ENCODE measurements around the gene CYFIP2.

Gene CYFIP2

DNA sequence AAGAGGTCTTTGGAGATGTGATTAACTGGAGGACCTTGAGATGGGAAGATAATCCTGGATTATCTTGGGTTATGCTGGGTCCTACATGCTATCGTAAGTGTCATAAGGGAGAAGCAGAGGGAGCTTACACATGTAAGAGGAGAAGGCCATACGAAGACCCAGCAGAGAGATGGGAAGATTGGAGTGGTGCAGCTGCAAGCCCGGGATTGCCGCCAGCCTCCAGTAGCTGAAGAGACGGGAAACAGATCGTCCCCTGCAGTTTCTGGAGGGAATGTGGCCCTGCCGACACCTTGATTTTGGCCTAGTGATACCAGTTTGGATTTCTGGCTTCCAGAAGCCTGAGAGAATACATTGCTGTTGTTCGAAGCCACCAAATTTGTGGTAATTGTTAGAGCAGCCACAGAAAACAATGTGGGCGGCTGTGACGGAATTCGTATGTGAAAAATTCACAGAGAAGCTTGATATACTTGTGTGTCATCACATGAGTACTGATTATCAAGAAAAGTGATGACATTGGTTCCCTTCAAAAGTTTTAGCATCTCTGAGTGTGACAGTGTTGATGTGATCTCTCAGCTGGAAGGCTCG, 86.9 kb downstream of the CYFIP2 start:
- in situ Hi-C loops (cut with MboI; ENCODE audit: low sequenced_read_pairs) = no loop called here

DNA sequence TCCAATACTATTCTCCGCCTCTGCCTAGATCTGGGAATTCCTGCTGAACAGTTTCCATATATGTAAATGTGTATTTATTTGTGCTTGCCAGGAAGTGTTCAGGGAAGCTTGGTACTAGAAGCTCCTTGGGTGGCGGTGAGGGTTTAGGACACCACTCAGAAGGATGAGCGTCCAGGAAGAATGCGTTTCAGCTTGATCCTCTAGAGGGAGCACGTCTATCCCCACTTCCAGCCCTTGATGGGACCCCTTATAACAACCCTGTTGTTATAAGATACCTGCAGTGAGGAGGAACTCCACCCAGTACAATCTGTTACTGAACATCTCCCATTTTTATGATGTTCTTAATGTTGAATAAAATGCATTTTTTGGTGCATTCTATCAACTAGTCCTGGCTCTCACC, 88.9 kb downstream of the CYFIP2 start:
- in situ Hi-C loops (cut with MboI; ENCODE audit: low sequenced_read_pairs) = no loop called here

DNA sequence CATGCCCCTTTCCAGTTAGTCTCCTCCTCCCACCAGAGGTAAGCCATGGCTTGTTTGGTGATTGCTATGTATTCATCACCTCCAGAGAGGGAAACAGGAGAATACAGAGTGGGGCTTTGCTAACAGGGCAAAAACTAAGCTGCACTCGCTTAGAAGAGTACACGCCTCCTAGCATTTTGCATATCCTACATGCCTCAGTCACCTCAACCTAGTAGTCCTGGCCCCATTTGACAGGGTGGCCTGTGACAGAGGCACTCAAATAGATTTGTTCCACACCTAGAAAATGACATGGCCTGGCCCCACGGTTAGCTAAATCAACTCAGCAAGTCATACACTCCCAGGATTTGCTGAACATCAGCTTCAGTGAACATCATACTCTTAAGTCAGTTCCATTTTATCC, 90.7 kb downstream of the CYFIP2 start:
- in situ Hi-C loops (cut with MboI; ENCODE audit: low sequenced_read_pairs) = no loop called here

DNA sequence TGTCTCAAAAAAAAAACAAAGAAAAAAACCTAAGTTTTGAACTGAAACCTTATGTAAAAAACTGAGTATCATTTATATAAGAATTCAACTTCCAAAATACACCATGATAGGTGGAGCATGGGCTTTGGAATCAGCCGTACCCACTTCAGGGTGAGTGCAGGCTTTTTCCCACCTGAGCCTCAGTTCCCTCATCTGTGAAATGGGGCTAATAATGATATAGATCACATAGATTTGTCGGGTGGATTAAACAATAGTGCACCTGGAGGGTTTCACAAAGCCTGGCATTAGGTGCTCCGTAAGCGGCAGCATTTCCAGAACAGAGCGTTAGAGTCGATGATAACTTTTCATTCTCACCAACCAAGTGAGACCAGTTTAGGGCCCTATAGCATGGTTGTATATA, 91.9 kb downstream of the CYFIP2 start:
- in situ Hi-C loops (cut with MboI; ENCODE audit: low sequenced_read_pairs) = no loop called here

DNA sequence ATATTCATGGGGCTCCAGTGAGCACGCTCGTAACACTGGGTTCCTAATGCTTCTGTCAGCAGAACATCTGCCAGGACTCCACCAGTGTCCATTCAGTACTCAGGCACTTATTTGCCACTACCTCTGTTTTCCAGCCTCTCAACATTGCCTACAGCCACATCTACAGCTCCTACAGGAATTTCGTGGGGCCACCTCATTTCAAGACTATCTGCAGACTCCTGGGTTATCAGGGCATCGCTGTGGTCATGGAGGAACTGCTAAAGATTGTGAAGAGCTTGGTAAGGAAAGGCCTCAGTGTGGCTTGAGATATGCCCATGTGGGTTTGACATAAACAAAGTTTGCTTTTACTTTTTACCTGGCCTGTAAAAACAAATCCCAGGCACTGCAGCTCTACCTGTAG, 92.9 kb downstream of the CYFIP2 start:
- in situ Hi-C loops (cut with MboI; ENCODE audit: low sequenced_read_pairs) = no loop called here

DNA sequence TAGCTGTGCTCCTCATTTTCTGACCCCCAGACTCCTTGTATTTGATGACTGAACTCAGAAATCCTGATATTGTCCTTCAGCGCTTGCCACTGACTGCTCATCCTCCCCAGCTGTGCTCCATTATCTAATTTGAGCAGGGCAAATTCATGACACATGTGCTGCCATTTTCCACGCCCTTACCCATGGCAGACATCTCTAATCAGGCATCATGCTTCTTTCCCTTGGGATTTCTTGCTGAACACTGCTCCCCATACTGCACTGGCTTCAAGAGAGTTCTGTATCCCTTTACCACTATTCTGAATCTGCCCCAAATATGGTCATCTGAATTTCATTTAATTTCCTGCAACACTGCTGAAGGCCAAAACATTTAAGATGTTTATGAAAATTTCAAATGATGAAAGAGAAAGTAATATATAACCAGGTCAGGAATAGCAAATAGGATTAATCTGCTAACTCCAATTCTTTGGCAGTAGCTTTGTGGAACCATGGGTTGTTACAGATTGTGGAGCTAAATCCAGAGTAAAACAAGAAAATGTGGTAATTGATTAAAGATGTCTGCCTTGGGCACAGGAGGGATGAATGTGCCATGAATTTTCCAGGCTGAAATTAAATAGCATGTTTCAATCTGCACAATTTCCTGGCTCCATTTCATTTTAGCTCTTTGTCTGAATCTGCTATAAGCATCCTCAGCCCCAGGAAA, 93.6 kb downstream of the CYFIP2 start:
- in situ Hi-C loops (cut with MboI; ENCODE audit: low sequenced_read_pairs) = no loop called here

DNA sequence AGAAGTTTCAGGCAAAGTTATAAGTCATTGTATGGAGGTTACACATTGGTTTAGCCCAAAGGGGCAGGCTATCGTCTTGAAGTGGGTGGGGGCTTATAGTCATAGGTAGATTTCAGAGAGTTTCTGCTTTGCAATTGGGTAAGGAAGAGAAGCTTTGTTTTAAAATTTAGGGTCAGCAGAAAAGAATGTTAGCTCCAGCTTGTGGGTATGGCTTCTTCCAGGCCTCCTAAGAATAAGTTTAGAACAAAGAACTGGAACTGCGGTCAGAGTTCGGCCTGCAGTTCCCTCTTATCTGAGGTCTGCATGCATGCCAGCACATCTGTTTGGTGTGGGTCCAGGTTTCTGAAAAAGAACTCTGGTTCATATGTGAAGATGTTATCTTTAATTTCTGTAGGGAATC, 96.1 kb downstream of the CYFIP2 start:
- in situ Hi-C loops (cut with MboI; ENCODE audit: low sequenced_read_pairs) = no loop called here

DNA sequence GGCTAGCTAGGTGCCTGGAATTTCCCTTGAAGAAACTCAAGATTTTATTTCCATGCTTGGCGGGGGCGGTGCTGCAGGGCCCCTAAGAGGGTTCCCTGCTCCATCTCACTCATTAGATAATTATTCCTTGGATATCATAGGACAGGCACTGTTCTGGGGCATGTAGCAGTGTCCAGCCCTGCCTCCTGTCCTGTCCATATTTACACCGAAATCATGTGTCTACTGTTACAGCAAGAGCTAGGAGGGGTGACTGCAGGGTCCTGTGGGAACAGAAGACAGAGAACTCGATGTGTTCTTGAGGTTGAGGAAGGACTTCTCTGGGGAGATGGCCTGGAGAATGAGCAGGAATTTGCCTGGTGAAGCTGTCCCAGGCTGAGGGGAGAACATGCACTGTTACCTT, 96.6 kb downstream of the CYFIP2 start:
- in situ Hi-C loops (cut with MboI; ENCODE audit: low sequenced_read_pairs) = no loop called here

DNA sequence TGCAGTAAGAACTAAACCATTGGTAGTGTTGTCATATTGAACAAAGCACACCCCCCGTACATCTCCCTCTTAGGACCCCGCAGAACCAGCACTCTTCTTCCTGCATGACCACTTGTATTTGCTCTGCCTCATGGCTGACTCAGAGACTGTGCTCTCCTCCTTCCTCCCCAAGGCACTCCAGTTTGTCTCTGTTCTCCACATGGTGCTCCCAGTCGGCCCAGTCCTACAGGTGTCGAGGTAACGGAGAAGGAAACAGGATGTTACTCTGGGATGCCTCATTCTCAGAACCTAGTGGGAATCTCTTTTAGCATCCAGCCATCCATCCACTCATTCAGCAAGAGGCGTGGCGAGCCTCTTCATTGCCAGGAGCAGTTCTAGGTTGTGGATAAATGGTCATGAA, 97.1 kb downstream of the CYFIP2 start:
- in situ Hi-C loops (cut with MboI; ENCODE audit: low sequenced_read_pairs) = no loop called here

DNA sequence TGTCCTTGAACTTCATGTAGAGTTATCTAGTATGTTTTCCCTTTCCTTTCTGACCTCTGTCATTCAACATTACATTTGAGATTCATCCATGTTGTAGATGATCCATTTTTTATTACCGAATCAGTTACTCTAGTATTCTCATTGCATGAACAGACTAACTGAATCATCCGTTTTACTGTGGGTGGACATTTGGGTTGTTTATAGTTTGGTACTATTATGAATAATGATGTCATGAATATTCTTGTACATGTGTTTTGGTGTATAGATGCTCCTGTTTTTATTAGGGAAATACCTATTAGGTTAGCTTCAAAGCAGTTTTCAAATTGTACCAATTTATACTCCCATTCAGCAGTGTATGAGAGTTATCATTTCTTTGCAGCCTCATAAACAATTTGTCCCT, 99.8 kb downstream of the CYFIP2 start:
- in situ Hi-C loops (cut with MboI; ENCODE audit: low sequenced_read_pairs) = no loop called here

DNA sequence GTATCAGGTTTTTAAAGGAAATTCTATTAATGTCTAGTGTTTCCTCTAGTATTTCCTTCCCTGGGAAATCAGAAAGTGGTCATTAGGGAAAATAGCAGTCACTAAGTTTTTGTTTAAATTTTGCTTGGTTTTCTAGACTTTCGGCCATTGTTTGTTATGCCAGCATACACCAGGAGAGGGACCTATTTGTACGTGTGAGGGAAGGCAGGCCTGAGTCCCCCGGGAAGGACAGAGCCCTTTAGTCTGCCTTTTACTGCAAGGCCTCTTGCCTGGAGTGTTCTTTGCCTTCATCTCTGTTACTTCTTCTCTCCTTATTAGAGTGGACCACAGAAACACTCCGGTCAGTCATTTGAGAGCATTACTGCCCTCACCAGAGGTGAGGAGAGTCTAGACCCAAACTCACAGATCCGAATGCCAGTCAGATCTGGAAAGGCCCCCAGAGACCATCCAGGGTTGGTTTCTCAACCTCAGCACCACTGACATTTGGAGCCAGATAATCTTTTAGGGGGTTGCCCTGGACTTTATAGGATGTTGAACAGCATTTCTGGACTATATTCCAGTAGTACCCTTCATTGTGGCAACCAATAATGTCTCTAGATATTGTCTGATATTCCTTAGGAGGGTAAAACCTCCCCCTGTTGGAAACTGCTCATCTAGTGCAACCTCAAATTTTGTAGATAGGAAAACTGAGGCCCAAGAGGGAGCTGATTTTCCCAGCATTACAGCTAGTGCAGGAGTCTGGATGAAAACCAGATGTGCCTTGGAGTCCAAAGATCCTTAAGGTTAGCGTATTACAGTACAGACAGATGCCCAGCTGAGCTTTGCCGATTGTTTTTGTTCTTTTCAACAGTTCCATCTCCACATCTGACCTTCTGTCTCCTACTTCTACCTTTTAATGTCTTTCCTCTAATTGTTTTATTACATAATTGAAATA, 101.1 kb downstream of the CYFIP2 start:
- in situ Hi-C loops (cut with MboI; ENCODE audit: low sequenced_read_pairs) = no loop called here

DNA sequence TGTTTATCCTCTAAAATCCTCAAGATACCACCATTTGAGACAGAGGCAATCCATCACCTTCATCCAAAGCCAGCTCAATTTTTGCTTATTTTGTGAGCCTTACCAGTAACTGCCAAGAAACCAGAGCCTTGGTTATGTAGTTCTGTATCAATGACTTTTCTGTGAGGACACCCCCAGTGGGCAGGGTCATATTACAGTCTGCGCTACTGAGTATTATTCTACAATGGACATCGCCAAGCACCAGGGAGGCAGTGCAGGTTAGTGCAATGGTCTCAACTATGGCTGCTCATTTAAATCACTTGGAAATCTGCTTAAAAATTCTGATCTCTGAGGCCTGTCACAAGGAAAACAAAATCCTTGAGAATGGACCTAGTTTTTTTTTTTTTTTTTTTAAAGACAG, 103.6 kb downstream of the CYFIP2 start:
- in situ Hi-C loops (cut with MboI; ENCODE audit: low sequenced_read_pairs) = no loop called here

DNA sequence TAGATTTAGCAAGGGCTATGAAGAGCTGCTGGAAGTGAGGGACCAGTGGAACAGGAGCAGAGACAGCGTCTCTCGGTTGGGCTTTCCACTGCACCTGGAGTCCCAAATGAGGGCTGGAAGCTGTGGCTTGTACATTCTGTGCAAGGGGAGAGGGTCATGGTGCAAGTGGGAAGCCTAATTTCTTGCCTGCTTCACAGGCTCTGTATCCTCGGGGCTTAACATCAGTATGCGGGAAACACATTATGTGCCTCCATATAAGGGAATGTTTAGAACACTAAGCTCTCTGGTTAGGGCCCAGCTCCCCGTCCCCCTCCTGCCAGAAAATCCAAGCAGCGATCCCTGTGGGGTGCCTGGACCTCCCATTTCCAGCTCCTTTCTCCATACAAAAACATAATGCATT, 105.0 kb downstream of the CYFIP2 start:
- in situ Hi-C loops (cut with MboI; ENCODE audit: low sequenced_read_pairs) = no loop called here

DNA sequence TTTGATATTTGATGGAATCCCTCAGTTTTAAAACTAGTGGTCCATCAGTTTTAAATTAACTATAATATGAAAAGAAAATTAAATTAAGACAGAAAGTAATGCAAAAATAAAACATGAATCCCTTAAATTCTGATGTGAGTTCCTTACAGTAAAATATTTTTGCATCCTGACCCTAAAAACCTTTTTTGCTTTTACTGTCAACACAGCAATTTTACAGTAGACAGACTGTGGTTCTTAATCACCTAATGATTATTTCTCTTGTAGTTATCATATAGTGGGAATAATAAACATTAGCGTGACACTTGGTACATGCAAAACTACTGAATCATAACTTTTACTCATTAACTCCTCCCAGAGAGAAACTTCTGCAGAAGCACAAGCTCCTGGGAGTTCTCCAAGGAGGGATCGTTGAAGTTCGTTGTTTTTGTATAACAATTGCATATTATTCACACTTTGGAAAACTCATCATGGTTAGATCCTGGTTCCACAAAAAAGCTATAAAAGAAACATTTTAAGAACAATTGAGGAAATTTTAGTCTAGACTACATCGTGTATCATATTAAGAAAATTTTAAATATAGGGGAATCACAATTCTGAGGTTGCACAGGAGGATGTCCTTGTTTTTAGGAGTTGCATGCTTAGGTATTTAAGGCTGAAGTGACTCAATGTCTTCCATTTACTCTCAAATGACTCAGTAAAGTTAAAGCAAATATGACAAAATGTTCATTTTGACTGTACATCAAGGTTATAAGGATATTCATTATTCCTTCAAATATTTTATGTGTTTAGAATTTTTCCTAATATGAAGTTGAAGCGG, 105.9 kb downstream of the CYFIP2 start:
- in situ Hi-C loops (cut with MboI; ENCODE audit: low sequenced_read_pairs) = no loop called here

DNA sequence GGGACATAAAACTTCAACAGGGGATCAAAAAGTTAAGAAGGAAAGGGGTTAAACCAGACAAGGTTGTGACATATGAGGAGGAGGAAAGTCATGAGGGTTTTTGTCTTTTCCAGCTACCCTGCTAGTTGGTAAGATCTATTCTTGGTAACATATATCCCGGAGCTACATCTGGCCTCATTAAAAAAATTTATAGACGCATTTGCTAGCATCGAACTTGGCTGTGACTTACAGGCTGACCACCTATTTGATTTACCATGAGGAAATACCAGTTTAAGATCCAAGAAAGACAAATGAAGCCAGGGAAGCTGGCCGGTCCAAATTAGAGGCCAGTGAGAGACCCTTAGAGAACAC, 106.5 kb downstream of the CYFIP2 start:
- in situ Hi-C loops (cut with MboI; ENCODE audit: low sequenced_read_pairs) = no loop called here

DNA sequence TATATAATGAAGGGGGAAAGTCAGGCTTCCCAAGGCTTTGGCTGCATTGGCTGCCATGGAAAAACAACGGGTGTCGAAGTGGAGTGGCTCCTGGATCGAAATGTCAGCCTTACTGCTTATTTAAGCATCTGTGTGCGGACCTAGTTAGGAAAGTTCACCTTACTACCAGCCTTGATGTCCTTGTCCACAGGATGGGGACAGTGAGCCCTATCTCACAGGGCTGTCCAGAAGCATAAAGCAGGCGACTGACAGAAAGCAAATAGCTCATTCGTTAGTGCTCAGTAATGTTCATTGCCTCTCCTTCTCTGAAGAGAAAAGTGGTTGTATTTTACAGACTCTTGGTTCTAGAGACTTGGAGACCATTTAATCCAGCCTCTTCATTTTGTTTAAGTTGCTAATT, 112.6 kb downstream of the CYFIP2 start:
- in situ Hi-C loops (cut with MboI; ENCODE audit: low sequenced_read_pairs) = no loop called here

DNA sequence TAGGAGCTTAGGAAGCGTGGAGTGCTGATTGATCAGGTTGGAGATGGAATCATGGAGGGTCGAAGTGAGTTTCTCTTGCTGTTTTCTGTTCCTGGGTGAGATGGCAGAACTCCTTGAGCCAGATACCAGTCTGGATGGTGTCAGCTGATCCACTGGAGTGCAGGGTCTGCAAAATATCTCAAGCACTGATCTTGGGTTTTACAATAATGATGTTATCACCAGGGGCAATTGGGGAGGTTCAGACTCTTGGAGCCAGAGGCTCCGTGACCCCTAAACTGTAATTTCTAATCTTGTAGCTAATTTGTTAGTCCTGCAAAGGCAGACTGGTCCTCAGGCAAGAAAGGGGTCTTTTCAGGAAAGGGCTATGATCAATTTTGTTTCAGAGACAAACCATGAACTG, 114.1 kb downstream of the CYFIP2 start:
- in situ Hi-C loops (cut with MboI; ENCODE audit: low sequenced_read_pairs) = no loop called here

DNA sequence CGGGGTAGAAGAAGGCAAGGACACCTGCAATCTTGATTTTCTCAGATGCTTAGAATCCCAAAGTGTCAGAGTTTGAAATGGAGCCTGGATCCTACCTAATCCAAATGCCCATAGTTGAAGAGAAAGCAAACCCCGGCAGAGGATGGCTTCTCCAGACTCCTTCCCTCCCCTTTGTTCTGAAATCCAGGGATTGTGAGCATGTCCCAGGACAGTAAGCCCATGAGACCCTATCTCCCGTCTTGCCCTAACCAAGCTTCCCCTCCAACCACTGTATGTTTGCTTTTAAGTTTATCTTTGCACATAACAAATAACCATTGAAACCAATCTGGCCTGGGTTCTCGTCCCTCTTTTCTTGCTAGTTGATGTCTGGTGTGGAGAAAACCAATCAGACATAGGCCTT, 115.8 kb downstream of the CYFIP2 start:
- in situ Hi-C loops (cut with MboI; ENCODE audit: low sequenced_read_pairs) = no loop called here

DNA sequence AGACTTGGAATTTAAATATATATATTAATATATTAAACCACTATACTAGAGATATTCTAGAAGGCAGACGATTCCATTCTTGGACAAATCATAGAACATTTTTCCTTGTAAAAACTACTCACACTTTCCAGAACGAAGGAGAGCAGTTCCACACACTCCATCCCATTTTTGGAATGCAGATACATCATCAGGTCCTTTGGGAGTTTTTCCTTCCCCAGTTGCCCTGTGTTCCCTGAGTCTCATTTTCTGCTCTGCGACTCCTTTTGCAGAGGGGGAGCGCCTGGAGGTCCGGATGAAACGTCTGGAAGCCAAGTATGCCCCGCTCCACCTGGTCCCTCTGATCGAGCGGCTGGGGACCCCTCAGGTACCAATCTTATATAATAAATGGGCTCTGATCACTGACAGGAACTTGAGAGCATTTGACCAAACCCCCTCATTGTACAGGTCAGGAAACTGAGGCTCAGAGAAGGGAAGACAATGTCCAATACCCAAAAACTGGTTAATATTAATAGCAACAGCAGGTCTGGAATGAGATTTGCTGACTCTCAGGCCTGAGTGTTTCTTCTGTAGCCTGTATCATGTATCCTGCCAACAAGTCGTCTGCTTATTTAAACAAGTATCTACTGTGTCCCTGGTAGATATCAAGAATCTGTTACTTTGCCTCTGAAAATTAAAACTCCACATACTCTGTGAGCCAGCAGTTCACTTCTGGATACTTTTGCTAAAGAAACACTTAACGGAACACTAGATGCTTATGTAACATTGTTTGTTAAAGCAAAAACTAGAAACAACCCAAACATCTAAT, 117.3 kb downstream of the CYFIP2 start:
- in situ Hi-C loops (cut with MboI; ENCODE audit: low sequenced_read_pairs) = no loop called here

DNA sequence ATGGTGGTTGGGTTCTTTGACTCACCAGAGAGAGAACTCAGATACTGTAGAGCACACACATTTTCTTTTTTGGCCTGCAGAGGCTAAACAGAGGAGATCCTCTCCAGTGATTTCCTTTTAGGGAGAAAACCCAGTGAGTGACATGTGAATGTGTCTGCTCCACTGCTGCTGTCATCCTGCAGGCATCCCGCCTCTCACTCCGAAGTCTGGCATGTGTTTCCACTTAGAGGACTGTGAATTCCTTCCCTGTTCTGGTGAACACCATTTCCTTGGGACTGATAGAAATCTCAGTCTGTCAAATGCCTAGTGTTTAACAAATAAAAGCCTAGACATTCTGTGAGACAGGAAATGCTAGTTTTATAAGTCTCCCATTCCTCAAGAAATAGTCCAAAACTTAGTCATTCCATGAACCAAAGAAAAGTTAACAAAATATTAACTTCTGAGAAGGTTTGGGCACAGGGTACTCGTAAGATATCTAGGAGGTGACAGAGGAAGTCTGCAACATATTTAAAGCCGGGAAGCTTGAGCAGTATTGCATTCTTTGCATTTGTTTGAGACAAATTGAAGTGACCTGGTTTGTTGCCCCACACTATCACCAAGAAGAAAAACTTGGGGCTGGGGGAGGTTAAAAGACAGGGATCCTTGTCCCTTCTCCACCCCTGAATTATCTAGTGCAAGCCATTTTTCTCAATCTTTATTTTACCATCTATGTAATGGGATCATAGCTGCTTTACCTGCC, 119.2 kb downstream of the CYFIP2 start:
- in situ Hi-C loops (cut with MboI; ENCODE audit: low sequenced_read_pairs) = no loop called here
